Measurements from ENCODE around the gene PDCD6IP. TPM values are rescaled to one million over a fixed set of nuclear protein-coding genes. Genes with fewer than 3 reads are reported as not detected.

Gene PDCD6IP
- total RNA-seq, 4 donors from 2014 or later, result 105 to 424 (median 167) TPM

- intact Hi-C loops (cut with DNase I), result no loop called here
- H3K27ac ChIP-seq, result no peak overlapping the region
- no peaks in the 10 kb centered on the region for H3K36me3 ChIP-seq
- no peaks in the 10 kb centered on the region for H3K9me3 ChIP-seq
- H3K4me1 ChIP-seq, result no peaks in the 10 kb centered on the region
- 88 to 95% methylated on average over 3 of the region's 3 CpGs for WGBS, 2 donors
- no peak overlapping the region for H3K4me3 ChIP-seq (replicated peaks in 1 of 3)
- no peak for DNase-seq
- no peak for TF ChIP-seq POLR2A (IDR thresholded peaks at IDR 0.05)
- no peak for TF ChIP-seq CTCF (IDR thresholded peaks at IDR 0.05)
- H3K27me3 ChIP-seq, result no peaks in the 10 kb centered on the region
Observed at GRCh38 chr3:33904730-33905129, 106.3 kb downstream of the PDCD6IP start.

- intact Hi-C loops (cut with DNase I), result no loop called here
- WGBS, 2 donors, result 54 to 66% methylated on average over 4 of the region's 4 CpGs
- TF ChIP-seq POLR2A (IDR thresholded peaks at IDR 0.05) (no peak), CTCF (IDR thresholded peaks at IDR 0.05) (no peak)
- Histone ChIP-seq H3K36me3 (no peaks in the 10 kb centered on the region), H3K27ac (no peak overlapping the region), H3K27me3 (no peaks in the 10 kb centered on the region), H3K9me3 (no peaks in the 10 kb centered on the region), H3K4me1 (no peaks in the 10 kb centered on the region), H3K4me3 (replicated peaks in 1 of 3) (no peak overlapping the region)
- DNase-seq, result no peak
Observed at GRCh38 chr3:33908250-33908851, 109.9 kb downstream of the PDCD6IP start.

GRCh38 chr3:33909547-33909946 is 111.1 kb downstream of the PDCD6IP start:
- H3K4me1 ChIP-seq, result no peaks in the 10 kb centered on the region
- intact Hi-C loops (cut with DNase I), result no loop called here
- TF ChIP-seq CTCF (IDR thresholded peaks at IDR 0.05) (no peak), POLR2A (IDR thresholded peaks at IDR 0.05) (no peak)
- no peak overlapping the region for H3K27ac ChIP-seq
- H3K27me3 ChIP-seq, result no peaks in the 10 kb centered on the region
- no peaks in the 10 kb centered on the region for H3K36me3 ChIP-seq
- no peak overlapping the region for H3K4me3 ChIP-seq (replicated peaks in 1 of 3)
- H3K9me3 ChIP-seq, result no peaks in the 10 kb centered on the region
- DNase-seq, result no peak
- 72 to 93% methylated on average over 5 of the region's 5 CpGs for WGBS, 2 donors

- intact Hi-C loops (cut with DNase I), result no loop called here
- no peaks in the 10 kb centered on the region for H3K27me3 ChIP-seq
- no peaks in the 10 kb centered on the region for H3K36me3 ChIP-seq
- DNase-seq, result no peak
- H3K4me3 ChIP-seq (replicated peaks in 1 of 3), result no peak overlapping the region
- TF ChIP-seq CTCF (IDR thresholded peaks at IDR 0.05) (no peak), POLR2A (IDR thresholded peaks at IDR 0.05) (no peak)
- H3K9me3 ChIP-seq, result no peaks in the 10 kb centered on the region
- 85 to 89% methylated on average over 2 of the region's 2 CpGs for WGBS, 2 donors
- H3K4me1 ChIP-seq, result no peaks in the 10 kb centered on the region
- H3K27ac ChIP-seq, result no peak overlapping the region
Observed at GRCh38 chr3:33910031-33910430, 111.6 kb downstream of the PDCD6IP start.

GRCh38 chr3:33911525-33912322 is 113.3 kb downstream of the PDCD6IP start:
- H3K27ac ChIP-seq, result no peak overlapping the region
- H3K9me3 ChIP-seq, result no peaks in the 10 kb centered on the region
- H3K4me1 ChIP-seq, result no peaks in the 10 kb centered on the region
- H3K36me3 ChIP-seq, result no peaks in the 10 kb centered on the region
- TF ChIP-seq POLR2A (IDR thresholded peaks at IDR 0.05) (no peak), CTCF (IDR thresholded peaks at IDR 0.05) (no peak)
- intact Hi-C loops (cut with DNase I), result no loop called here
- no peak overlapping the region for H3K4me3 ChIP-seq (replicated peaks in 1 of 3)
- H3K27me3 ChIP-seq, result no peaks in the 10 kb centered on the region
- no peak for DNase-seq
- WGBS, 2 donors, result 86 to 93% methylated on average over 4 of the region's 4 CpGs
